Muscle layer of duodenum (tissue), 2 donors: ENCODE results near the gene NEK7.
A peak's percentile ranks its signal among the peaks of the same experiment; 100 is the strongest.

Experiments used
- H3K27ac ChIP-seq: one replicate; pipeline ENCODE4 v1.7.0; 2013; ENCODE audit warnings: mild to moderate bottlenecking, low read length
- H3K27me3 ChIP-seq: one replicate; pipeline ENCODE4 v1.7.0; 2013; ENCODE audit warnings: low read depth, mild to moderate bottlenecking, control low read depth, low read length
- H3K36me3 ChIP-seq, 2 donors: one replicate each; pipeline ENCODE4 v1.7.0; 2013; ENCODE audit warnings: low read length in 2 of 2, control low read depth in 1 of 2, mild to moderate bottlenecking in 1 of 2; ENCODE audit not compliant: insufficient read depth in 2 of 2, control insufficient read depth in 1 of 2
- H3K4me1 ChIP-seq, 2 donors: one replicate each; pipeline ENCODE4 v1.7.0; 2013; ENCODE audit warnings: low read length in 2 of 2, mild to moderate bottlenecking in 2 of 2, control low read depth in 1 of 2, moderate library complexity in 1 of 2; ENCODE audit not compliant: insufficient read depth in 2 of 2, control insufficient read depth in 1 of 2
- H3K4me3 ChIP-seq, 2 donors: one replicate each; pipeline ENCODE4 v1.7.0; 2013; ENCODE audit warnings: low read length in 2 of 2, low read depth in 1 of 2, mild to moderate bottlenecking in 1 of 2
- H3K9me3 ChIP-seq, 2 donors: one replicate each; pipeline ENCODE4 v1.7.0; 2013; ENCODE audit warnings: low read length in 2 of 2, control low read depth in 1 of 2, mild to moderate bottlenecking in 1 of 2; ENCODE audit not compliant: control insufficient read depth in 1 of 2
- donor health status: healthy.

Gene NEK7

DNA sequence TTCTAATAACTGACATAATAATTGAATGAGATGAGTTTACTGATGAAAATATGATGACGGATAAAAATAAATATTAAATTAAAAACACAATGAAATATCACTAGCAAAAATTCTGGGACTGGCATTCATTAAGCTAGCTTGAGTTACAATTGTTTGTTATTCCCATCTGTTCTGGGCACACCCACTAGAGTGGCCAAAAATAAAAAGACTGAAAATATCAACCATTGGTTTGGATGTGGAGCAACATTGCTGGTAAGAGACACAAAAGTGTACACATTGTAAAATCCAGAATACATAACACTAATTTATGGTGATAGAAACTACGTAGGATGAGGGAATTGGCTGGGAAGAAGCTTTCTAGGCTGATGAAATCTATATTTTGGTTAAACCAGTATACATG is 9.6 kb upstream of the NEK7 start:
- no peak overlapping the region for H3K27ac ChIP-seq
- H3K9me3 ChIP-seq = no peaks in the 10 kb centered on the region
- no peak overlapping the region for H3K4me3 ChIP-seq
- H3K27me3 ChIP-seq = no peaks in the 10 kb centered on the region
- H3K4me1 ChIP-seq = peaks cover 0 to 4% of the 10 kb centered on the region in 2 donors
- no peaks in the 10 kb centered on the region for H3K36me3 ChIP-seq

DNA sequence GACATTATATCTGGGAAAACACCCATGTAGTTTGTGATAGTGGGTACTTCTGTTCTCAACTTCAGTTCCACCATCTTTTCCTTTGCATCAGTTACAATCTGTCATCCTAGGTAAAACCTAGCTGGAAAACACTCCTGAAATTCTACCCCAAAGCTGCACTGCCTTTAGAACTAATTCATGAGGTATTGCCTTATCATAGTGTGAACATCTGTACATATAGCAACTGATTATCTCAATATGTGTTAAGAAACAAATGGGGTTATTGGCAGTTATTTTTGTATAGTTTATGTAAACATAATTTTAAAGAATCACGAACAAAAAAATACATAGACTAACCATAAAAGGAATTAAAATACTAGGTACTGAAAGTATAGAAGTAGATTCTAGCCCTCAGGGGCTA is 6.4 kb upstream of the NEK7 start:
- Histone ChIP-seq H3K27ac (no peak overlapping the region), H3K9me3 (no peaks in the 10 kb centered on the region), H3K4me3 (no peak overlapping the region), H3K36me3 (no peaks in the 10 kb centered on the region), H3K27me3 (no peaks in the 10 kb centered on the region), H3K4me1 (peaks cover 0 to 8% of the 10 kb centered on the region in 2 donors)

DNA sequence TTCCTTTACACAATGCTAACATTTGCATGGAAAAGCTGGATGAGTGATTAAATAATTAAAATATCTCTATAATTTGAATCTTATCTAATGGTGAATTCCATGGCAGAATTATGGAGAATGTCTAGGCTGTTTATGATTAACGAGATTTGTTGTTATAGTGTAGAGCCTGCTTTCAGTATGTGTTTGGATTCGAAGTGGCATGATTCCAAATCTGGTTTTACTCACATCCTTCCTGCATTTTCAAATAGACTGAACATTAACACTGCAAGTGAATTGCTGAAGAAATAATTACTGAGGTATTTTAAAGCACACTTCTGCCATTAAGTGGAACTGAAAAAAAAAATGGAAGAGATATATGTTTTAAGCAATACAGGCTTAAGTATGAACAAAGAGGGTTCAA is 5.1 kb upstream of the NEK7 start:
- H3K27ac ChIP-seq = no peak overlapping the region
- no peaks in the 10 kb centered on the region for H3K36me3 ChIP-seq
- H3K27me3 ChIP-seq = no peaks in the 10 kb centered on the region
- H3K9me3 ChIP-seq = no peaks in the 10 kb centered on the region
- H3K4me1 ChIP-seq = peaks cover 0 to 8% of the 10 kb centered on the region in 2 donors
- H3K4me3 ChIP-seq = no peak overlapping the region

DNA sequence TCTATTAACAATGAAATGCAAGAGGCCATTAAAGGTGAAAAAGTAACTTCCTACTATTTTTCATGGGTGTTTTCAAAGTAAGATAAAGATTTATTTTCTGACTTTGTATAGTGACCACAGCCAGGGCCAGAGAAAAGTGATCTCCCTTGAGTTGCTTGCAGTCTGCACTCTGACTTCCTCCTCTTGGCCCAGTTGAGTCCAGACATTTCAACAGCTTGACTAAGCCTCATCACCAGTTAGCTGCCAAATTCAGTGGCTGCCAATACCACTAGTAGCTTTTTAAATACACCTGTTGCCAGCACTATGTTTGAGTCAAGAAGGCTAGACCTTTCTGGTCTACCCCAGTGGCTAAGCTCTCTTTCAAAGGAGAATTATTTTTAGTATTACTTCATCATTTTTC is 3.7 kb upstream of the NEK7 start:
- no peak overlapping the region for H3K27ac ChIP-seq
- no peaks in the 10 kb centered on the region for H3K36me3 ChIP-seq
- no peaks in the 10 kb centered on the region for H3K9me3 ChIP-seq
- H3K4me3 ChIP-seq = no peak overlapping the region
- H3K4me1 ChIP-seq = peaks cover 0 to 9% of the 10 kb centered on the region in 2 donors
- no peaks in the 10 kb centered on the region for H3K27me3 ChIP-seq

DNA sequence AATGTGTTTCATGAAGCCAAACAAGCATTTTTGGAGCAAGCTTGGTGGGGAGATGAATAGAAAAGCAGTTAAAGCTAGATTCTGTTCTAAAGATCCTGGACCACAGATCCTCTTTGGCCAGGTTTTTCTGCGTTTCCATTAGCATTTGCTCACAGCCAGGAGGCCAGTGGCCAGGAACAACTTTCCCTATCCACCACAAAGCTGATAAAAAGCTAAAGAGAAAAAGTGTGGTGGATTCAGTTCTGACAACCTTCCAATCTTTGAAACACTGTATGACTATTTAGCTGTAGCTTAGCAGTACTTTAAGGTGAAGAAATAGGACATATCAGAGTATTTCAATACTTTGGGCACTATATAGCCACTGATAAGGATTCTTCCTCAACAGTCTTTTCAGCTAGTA is 3.0 kb upstream of the NEK7 start:
- peaks cover 0 to 14% of the 10 kb centered on the region in 2 donors for H3K4me1 ChIP-seq
- H3K36me3 ChIP-seq = peaks cover 0 to 5% of the 10 kb centered on the region in 2 donors
- no peaks in the 10 kb centered on the region for H3K9me3 ChIP-seq
- no peaks in the 10 kb centered on the region for H3K27me3 ChIP-seq
- no peak overlapping the region for H3K27ac ChIP-seq
- H3K4me3 ChIP-seq = no peak overlapping the region

DNA sequence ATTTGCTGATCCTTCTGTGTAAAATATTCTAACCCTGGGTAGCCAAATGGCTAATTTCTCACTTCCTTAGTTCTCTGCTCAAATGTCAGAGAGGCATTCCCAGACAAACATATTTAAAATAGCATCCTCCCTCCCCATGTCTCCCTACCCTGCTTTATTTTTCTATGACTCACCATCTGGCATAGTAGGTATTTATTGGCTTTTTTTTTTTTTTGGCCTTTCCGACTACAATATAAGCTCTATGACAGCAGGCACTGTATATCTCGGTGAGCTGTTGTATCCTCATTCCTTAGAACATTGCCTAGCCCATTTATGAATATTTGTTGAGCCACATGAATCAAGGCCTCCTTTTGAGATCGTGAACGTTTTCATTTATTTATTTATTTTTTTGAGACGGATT is 1.5 kb upstream of the NEK7 start:
- Histone ChIP-seq H3K4me3 (no peak overlapping the region), H3K27ac (no peak overlapping the region), H3K4me1 (peaks cover 0 to 22% of the 10 kb centered on the region in 2 donors), H3K27me3 (no peaks in the 10 kb centered on the region), H3K36me3 (peaks cover 0 to 5% of the 10 kb centered on the region in 2 donors), H3K9me3 (no peaks in the 10 kb centered on the region)

DNA sequence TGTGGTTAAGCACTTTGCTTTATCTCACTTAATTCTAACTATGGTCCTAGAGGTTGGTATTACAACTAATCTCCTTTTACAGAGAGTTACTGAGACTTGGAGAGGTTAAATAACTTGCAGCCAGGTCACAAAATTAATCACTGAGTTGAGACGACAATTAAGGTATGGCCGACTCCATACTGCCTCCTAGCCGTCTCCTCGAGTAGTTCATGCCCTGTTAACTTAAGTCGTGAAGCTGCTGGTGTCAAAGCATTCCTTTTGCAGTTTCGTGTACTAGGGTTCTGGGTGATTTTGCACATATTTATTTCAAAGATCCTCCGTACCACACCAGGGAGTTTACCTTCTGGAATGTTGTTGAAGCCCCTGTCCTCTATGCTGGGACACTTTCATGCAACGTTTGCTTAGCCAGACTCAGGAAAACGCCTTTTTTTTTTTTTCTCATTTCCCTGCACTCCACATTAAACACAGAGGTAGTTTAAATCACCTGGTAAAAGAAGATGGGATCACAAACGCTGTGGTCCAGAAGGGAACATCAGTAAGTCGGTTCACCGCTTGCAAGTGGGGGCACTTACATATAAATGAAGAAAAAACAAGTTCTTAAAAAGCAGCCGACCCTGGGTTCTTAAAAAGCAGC is 570 bp upstream of the NEK7 start:
- H3K27ac ChIP-seq = peak overlapping the region; percentile 95
- no peaks in the 10 kb centered on the region for H3K27me3 ChIP-seq
- peaks cover 0 to 5% of the 10 kb centered on the region in 2 donors for H3K36me3 ChIP-seq
- no peaks in the 10 kb centered on the region for H3K9me3 ChIP-seq
- peak overlapping the region; percentile 80 to 90 for H3K4me3 ChIP-seq
- H3K4me1 ChIP-seq = peaks cover 0 to 29% of the 10 kb centered on the region in 2 donors

DNA sequence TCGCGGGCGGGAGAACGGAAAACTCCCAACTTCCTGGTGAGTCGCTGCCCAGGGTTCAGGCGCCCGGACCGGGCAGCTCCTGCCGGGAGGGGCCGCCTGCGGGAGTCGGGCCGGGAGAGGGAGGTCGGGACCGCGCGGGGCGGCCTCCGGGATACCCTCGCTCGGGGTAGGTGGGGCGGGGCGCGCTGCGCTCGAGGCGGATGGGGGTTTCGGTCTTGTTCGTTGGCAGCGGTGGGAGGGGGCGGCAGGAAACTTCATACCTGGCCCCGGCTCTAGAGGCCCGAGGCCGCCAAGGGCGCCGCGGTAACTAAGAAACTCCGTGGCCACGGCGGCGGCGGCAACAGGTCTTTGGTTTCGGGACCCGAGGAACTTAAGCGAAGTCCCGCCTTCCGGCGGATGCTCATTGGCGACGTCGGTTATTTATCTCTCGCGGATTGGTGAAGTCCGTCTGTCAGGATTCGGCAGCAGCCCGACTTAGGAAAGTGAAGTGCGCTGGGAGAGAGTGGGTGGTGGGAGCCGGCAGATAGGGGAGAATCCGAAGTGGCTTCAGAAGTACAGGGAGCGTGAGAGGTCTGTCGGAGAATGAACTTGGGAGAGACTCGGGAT is 546 bp downstream of the NEK7 start:
- no peaks in the 10 kb centered on the region for H3K9me3 ChIP-seq
- H3K27me3 ChIP-seq = no peaks in the 10 kb centered on the region
- H3K36me3 ChIP-seq = peaks cover 0 to 5% of the 10 kb centered on the region in 2 donors

DNA sequence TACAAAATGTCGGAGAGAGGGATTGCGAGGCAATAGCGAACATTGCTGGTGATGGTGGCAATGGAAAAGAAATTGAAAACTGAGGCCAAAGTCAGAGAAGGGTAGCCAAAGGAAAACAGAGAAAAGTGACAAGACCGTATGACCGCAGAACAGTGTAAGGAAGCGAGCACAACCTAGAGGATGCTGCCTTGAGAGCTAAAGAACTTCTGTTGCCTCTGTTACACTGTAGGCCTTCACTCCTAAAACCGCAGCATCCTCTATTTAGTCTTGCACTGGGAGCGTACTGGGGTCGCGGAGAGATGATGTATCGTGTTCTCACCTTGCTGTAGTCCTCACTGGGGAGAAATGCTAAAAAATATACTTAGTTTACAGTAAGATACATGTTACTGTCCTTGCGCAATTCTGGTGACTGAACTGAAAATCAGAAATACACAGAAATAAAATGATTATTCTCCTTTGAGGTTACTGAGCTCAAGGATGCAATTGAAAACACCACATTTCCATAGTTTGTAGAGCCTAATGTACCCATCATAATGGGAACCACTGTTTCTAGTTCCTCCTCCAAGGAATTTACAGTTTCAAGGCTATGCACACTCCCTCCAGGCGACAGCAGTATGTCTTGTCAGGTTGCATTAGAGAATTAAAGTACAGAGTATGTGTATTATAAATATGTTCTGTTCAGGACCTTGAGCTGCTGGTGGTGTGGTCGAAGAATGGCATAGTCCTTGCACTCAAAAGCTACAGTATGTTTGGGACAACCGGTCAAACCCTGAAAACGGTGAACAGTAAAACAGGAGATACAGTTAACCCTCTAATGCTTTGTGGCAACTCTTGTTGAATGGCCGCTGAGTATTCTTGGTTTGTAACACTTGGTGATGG is 1.3 kb downstream of the NEK7 start:
- Histone ChIP-seq H3K4me3 (peak overlapping the region; percentile 80 to 92), H3K4me1 (peaks cover 0 to 23% of the 10 kb centered on the region in 2 donors), H3K9me3 (no peaks in the 10 kb centered on the region), H3K36me3 (peaks cover 0 to 5% of the 10 kb centered on the region in 2 donors), H3K27me3 (no peaks in the 10 kb centered on the region), H3K27ac (peak overlapping the region; percentile 95)

More for the DNA sequence above, 546 bp downstream of the NEK7 start:
- H3K4me3 ChIP-seq = peak overlapping the region; percentile 80 to 92
- peak overlapping the region; percentile 95 for H3K27ac ChIP-seq
- H3K4me1 ChIP-seq = peaks cover 0 to 26% of the 10 kb centered on the region in 2 donors

DNA sequence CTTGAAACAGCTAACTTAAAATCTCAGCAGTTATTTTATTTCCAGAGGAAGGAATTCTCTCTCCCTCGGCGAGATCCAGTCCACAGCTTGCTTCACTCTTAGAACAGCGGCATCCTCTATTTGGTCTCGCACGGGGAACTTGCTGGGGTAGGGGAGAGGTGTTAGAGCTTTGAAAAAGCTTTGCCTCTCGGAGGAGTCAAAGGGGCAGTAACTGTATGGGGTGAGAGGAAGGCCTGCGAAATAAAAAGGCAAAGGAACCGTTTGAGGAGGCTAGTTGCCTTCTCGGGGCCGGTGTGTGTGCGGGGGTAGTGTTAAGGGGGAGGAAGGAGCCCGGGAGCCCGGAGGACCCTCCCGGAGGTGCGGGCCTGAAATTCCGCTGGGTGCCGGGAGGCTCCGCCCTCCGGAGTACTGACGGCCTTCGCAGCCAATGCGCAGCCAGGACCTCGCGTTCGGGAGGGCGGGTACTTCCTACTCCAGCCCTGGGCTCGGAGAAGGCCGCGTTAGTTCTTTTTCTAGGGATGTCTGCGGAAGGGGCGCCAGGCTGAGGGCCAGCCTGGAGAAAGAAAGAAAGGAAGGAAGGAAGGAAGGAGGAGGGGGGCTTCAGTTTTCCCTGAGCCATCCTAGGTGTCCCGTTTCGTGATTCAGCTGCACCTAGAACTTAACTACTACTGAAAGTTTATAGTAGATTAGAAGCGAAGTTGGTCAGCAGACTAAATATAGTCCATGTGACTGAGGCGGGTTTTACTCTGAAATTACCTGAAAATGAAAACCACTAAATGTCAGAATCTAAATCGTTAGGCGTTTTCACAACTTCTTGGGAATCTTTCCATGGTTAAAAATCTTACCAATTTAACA is 2.2 kb downstream of the NEK7 start:
- Histone ChIP-seq H3K27me3 (no peaks in the 10 kb centered on the region), H3K36me3 (peaks cover 0 to 5% of the 10 kb centered on the region in 2 donors), H3K27ac (peak overlapping the region; percentile 95), H3K4me3 (peak overlapping the region; percentile 80 to 92), H3K9me3 (no peaks in the 10 kb centered on the region), H3K4me1 (peaks cover 0 to 21% of the 10 kb centered on the region in 2 donors)
